IPS-15b (cell line): ENCODE results near the gene ADGRF1.

Experiments
- H3K27me3 ChIP-seq: one replicate; pipeline ENCODE4 v1.6.1; 2013; ENCODE audit warnings: low read length; ENCODE audit not compliant: control insufficient read depth, insufficient read depth
- H3K36me3 ChIP-seq: one replicate; pipeline ENCODE4 v1.6.1; 2013; ENCODE audit warnings: low read length; ENCODE audit not compliant: control insufficient read depth, insufficient read depth
- H3K4me1 ChIP-seq: one replicate; pipeline ENCODE4 v1.6.1; 2013; ENCODE audit warnings: mild to moderate bottlenecking, low read length; ENCODE audit not compliant: control insufficient read depth, insufficient read depth
- H3K4me3 ChIP-seq: one replicate; pipeline ENCODE4 v1.5.1; 2013; ENCODE audit warnings: low read depth, low read length
- H3K9ac ChIP-seq: one replicate; pipeline ENCODE4 v1.6.1; 2013; ENCODE audit warnings: low read depth, mild to moderate bottlenecking, low read length
- H3K9me3 ChIP-seq: one replicate; pipeline ENCODE4 v1.6.1; 2013; ENCODE audit warnings: mild to moderate bottlenecking, low read length; ENCODE audit not compliant: control insufficient read depth, insufficient read depth

Gene ADGRF1

DNA sequence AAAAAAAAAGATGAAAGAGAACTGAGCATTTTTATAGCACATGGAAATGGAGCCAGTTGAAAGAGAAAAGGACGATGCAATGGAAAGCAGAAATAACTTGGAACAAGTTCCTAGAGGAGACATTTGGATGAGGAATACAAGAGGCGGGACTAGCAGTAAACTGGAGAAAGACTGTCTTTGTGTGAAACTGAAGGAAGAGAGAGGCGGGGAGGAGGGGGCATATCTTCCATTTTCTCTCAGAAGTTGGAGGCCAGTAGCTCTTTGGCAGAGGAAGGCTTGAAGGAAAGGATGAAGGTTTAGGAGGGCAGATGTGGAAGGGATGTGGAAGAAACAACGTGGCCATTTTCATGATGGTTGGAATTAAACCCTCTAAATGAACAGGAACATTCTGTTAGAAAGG is 33.0 kb upstream of the ADGRF1 start:
- Histone ChIP-seq H3K36me3 (no peaks in the 10 kb centered on the region), H3K4me3 (no peak overlapping the region), H3K4me1 (no peaks in the 10 kb centered on the region), H3K9me3 (no peaks in the 10 kb centered on the region), H3K9ac (no peak overlapping the region), H3K27me3 (no peaks in the 10 kb centered on the region)

GRCh38 chr6:47073125-47074110 is 31.3 kb upstream of the ADGRF1 start:
- H3K9me3 ChIP-seq = no peaks in the 10 kb centered on the region
- no peaks in the 10 kb centered on the region for H3K4me1 ChIP-seq
- no peak overlapping the region for H3K9ac ChIP-seq
- no peak overlapping the region for H3K4me3 ChIP-seq
- H3K27me3 ChIP-seq = no peaks in the 10 kb centered on the region
- H3K36me3 ChIP-seq = no peaks in the 10 kb centered on the region

DNA sequence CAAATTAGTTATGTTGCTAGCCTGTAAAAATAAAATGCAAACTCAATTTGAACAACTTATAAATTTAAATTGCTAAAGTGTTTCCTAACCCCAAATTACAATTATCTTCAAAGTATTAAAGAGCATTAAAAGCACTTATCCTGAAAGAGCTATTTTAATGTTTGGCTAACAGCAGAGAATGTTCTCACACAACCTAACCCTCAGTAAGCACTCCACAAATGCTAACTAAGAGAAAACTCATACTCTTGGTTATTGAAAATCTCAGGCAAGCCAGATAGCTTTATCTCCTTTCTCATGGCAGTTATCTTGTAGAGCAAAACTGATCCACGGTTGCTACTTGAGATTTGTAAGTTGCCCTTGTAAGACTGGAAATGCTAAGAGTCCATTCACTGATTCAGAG is 30.5 kb upstream of the ADGRF1 start:
- Histone ChIP-seq H3K4me1 (no peaks in the 10 kb centered on the region), H3K36me3 (no peaks in the 10 kb centered on the region), H3K4me3 (no peak overlapping the region), H3K9me3 (no peaks in the 10 kb centered on the region), H3K9ac (no peak overlapping the region), H3K27me3 (no peaks in the 10 kb centered on the region)

- Histone ChIP-seq H3K27me3 (no peaks in the 10 kb centered on the region), H3K9me3 (no peaks in the 10 kb centered on the region), H3K9ac (no peak overlapping the region), H3K36me3 (no peaks in the 10 kb centered on the region), H3K4me1 (no peaks in the 10 kb centered on the region), H3K4me3 (no peak overlapping the region)
Measured at GRCh38 chr6:47071681-47072080, 29.5 kb upstream of the ADGRF1 start.

GRCh38 chr6:47070461-47070860 is 28.3 kb upstream of the ADGRF1 start:
- no peaks in the 10 kb centered on the region for H3K27me3 ChIP-seq
- H3K4me1 ChIP-seq = no peaks in the 10 kb centered on the region
- H3K9ac ChIP-seq = no peak overlapping the region
- H3K36me3 ChIP-seq = no peaks in the 10 kb centered on the region
- no peaks in the 10 kb centered on the region for H3K9me3 ChIP-seq
- H3K4me3 ChIP-seq = no peak overlapping the region

- Histone ChIP-seq H3K9ac (no peak overlapping the region), H3K4me1 (no peaks in the 10 kb centered on the region), H3K27me3 (no peaks in the 10 kb centered on the region), H3K36me3 (no peaks in the 10 kb centered on the region), H3K4me3 (no peak overlapping the region), H3K9me3 (no peaks in the 10 kb centered on the region)
Measured at GRCh38 chr6:47069156-47069555, 27.0 kb upstream of the ADGRF1 start.

- Histone ChIP-seq H3K36me3 (no peaks in the 10 kb centered on the region), H3K4me3 (no peak overlapping the region), H3K27me3 (no peaks in the 10 kb centered on the region), H3K9ac (no peak overlapping the region), H3K4me1 (no peaks in the 10 kb centered on the region), H3K9me3 (no peaks in the 10 kb centered on the region)
Measured at GRCh38 chr6:47066418-47066817, 24.3 kb upstream of the ADGRF1 start.

GRCh38 chr6:47064274-47064673 is 22.1 kb upstream of the ADGRF1 start:
- H3K9me3 ChIP-seq = no peaks in the 10 kb centered on the region
- H3K27me3 ChIP-seq = no peaks in the 10 kb centered on the region
- no peak overlapping the region for H3K9ac ChIP-seq
- no peak overlapping the region for H3K4me3 ChIP-seq
- H3K36me3 ChIP-seq = no peaks in the 10 kb centered on the region
- no peaks in the 10 kb centered on the region for H3K4me1 ChIP-seq

- Histone ChIP-seq H3K27me3 (no peaks in the 10 kb centered on the region), H3K9me3 (no peaks in the 10 kb centered on the region), H3K9ac (no peak overlapping the region), H3K36me3 (no peaks in the 10 kb centered on the region), H3K4me1 (no peaks in the 10 kb centered on the region), H3K4me3 (no peak overlapping the region)
Measured at GRCh38 chr6:47062346-47062745, 20.2 kb upstream of the ADGRF1 start.

GRCh38 chr6:47061309-47062300 is 19.5 kb upstream of the ADGRF1 start:
- Histone ChIP-seq H3K36me3 (no peaks in the 10 kb centered on the region), H3K9me3 (no peaks in the 10 kb centered on the region), H3K4me1 (no peaks in the 10 kb centered on the region), H3K4me3 (no peak overlapping the region), H3K9ac (no peak overlapping the region), H3K27me3 (no peaks in the 10 kb centered on the region)

- H3K4me3 ChIP-seq = no peak overlapping the region
- H3K27me3 ChIP-seq = no peaks in the 10 kb centered on the region
- no peaks in the 10 kb centered on the region for H3K4me1 ChIP-seq
- H3K9ac ChIP-seq = no peak overlapping the region
- H3K9me3 ChIP-seq = no peaks in the 10 kb centered on the region
- no peaks in the 10 kb centered on the region for H3K36me3 ChIP-seq
Measured at GRCh38 chr6:47059216-47059885, 17.2 kb upstream of the ADGRF1 start.
